Measurements from ENCODE around the gene CCNL1.
"Not testable (repeated sequence)": the region's sequence is repeated elsewhere in the genome, so short reads cannot be mapped to it uniquely, and the experiment has no call there.

Gene CCNL1

GRCh38 chr3:157167371-157168042 is 7.6 kb upstream of the CCNL1 start:
- DNase-seq: no peak

GRCh38 chr3:157166561-157166960 is 6.6 kb upstream of the CCNL1 start:
- no peak for DNase-seq

- no peak for DNase-seq
These were observed 6.2 kb upstream of the CCNL1 start for GRCh38 chr3:157166115-157166514.

GRCh38 chr3:157163217-157163953 is 3.4 kb upstream of the CCNL1 start:
- DNase-seq: no peak

GRCh38 chr3:157162620-157163019 is 2.7 kb upstream of the CCNL1 start:
- not testable (repeated sequence) for DNase-seq

GRCh38 chr3:157160658-157161424 is 894 bp upstream of the CCNL1 start:
- peak; percentile 84 for DNase-seq

GRCh38 chr3:157159037-157159761 is 748 bp downstream of the CCNL1 start:
- peak; percentile 83 for DNase-seq

- DNase-seq: no peak
These were observed 2.1 kb downstream of the CCNL1 start for GRCh38 chr3:157157836-157158235.

GRCh38 chr3:157156837-157157635 is 2.9 kb downstream of the CCNL1 start:
- peak; percentile 47 for DNase-seq

- no peak for DNase-seq
These were observed 4.4 kb downstream of the CCNL1 start for GRCh38 chr3:157155591-157155990.

- DNase-seq: no peak
These were observed 5.2 kb downstream of the CCNL1 start for GRCh38 chr3:157154563-157155330.

GRCh38 chr3:157152930-157153329 is 7.0 kb downstream of the CCNL1 start:
- no peak for DNase-seq

GRCh38 chr3:157152438-157152837 is 7.5 kb downstream of the CCNL1 start:
- no peak for DNase-seq

- no peak for DNase-seq
These were observed 8.3 kb downstream of the CCNL1 start for GRCh38 chr3:157151627-157152026.

GRCh38 chr3:157151151-157151550 is 8.8 kb downstream of the CCNL1 start:
- no peak for DNase-seq

GRCh38 chr3:157149136-157149696 is 10.7 kb downstream of the CCNL1 start:
- DNase-seq: no peak

GRCh38 chr3:157148196-157148889 is 11.6 kb downstream of the CCNL1 start:
- no peak for DNase-seq

GRCh38 chr3:157147099-157147803 is 12.7 kb downstream of the CCNL1 start:
- DNase-seq: no peak

- no peak for DNase-seq
These were observed 14.2 kb downstream of the CCNL1 start for GRCh38 chr3:157145606-157146322.
